ENCODE data around the gene CELSR1.

The CELSR1 gene

GRCh38 chr22:46456818-46457163 lies 80.6 kb downstream of the CELSR1 start:
- no peak for DNase-seq

- DNase-seq: no peak
These were observed 82.0 kb downstream of the CELSR1 start for GRCh38 chr22:46455446-46455845.

GRCh38 chr22:46454504-46455269 lies 82.7 kb downstream of the CELSR1 start:
- no peak for DNase-seq

- DNase-seq: no peak
These were observed 83.5 kb downstream of the CELSR1 start for GRCh38 chr22:46453829-46454503.

- no peak for DNase-seq
These were observed 84.2 kb downstream of the CELSR1 start for GRCh38 chr22:46453006-46453828.

- no peak for DNase-seq
These were observed 85.0 kb downstream of the CELSR1 start for GRCh38 chr22:46452195-46453005.

- no peak for DNase-seq
These were observed 85.7 kb downstream of the CELSR1 start for GRCh38 chr22:46451741-46452140.

GRCh38 chr22:46450931-46451561 lies 86.4 kb downstream of the CELSR1 start:
- DNase-seq: no peak

GRCh38 chr22:46449974-46450745 lies 87.3 kb downstream of the CELSR1 start:
- DNase-seq: no peak

GRCh38 chr22:46449116-46449691 lies 88.2 kb downstream of the CELSR1 start:
- no peak for DNase-seq

GRCh38 chr22:46448333-46448732 lies 89.1 kb downstream of the CELSR1 start:
- no peak for DNase-seq

GRCh38 chr22:46447906-46448305 lies 89.5 kb downstream of the CELSR1 start:
- no peak for DNase-seq

GRCh38 chr22:46446799-46447198 lies 90.6 kb downstream of the CELSR1 start:
- no peak for DNase-seq

GRCh38 chr22:46445771-46446420 lies 91.5 kb downstream of the CELSR1 start:
- no peak for DNase-seq

GRCh38 chr22:46444390-46444854 lies 93.0 kb downstream of the CELSR1 start:
- DNase-seq: no peak

GRCh38 chr22:46443850-46444389 lies 93.5 kb downstream of the CELSR1 start:
- no peak for DNase-seq

- DNase-seq: no peak
These were observed 95.1 kb downstream of the CELSR1 start for GRCh38 chr22:46442217-46442853.

- DNase-seq: no peak
These were observed 97.6 kb downstream of the CELSR1 start for GRCh38 chr22:46439576-46440465.

GRCh38 chr22:46439111-46439510 lies 98.3 kb downstream of the CELSR1 start:
- DNase-seq: no peak

Measured in OCI-M1 (cell line).